H9 (cell line): ENCODE results near the gene TMEM272. TPM values are rescaled to one million over a fixed set of nuclear protein-coding genes. Genes with fewer than 3 reads are reported as not detected.

ENCODE experiments used
- DNase-seq: peaks from one replicate; pipeline ENCODE4 v3.0.0-alpha.2; 2017
- H2AFZ ChIP-seq: one replicate; pipeline ENCODE4 v1.6.1; 2013; ENCODE audit warnings: mild to moderate bottlenecking, low read length, control low read depth, moderate library complexity
- H2AK5ac ChIP-seq: 2 replicates; pipeline ENCODE4 v1.6.1; 2013; ENCODE audit warnings: low read length, control low read depth, mixed read lengths; ENCODE audit not compliant: insufficient read length
- H2BK120ac ChIP-seq: one replicate; pipeline ENCODE4 v1.6.1; 2013; ENCODE audit warnings: low read depth, mild to moderate bottlenecking, low read length, control low read depth, inconsistent platforms; ENCODE audit not compliant: poor library complexity, severe bottlenecking
- H2BK12ac ChIP-seq: 2 replicates; pipeline ENCODE4 v1.6.1; 2013; ENCODE audit warnings: low read length, control low read depth, mixed read lengths, low read depth; ENCODE audit not compliant: insufficient read length
- H2BK15ac ChIP-seq: 2 replicates; pipeline ENCODE4 v1.6.1; 2013; ENCODE audit warnings: low read depth, low read length, control low read depth
- H2BK20ac ChIP-seq: one replicate; pipeline ENCODE4 v1.6.1; 2013; ENCODE audit warnings: low read depth, mild to moderate bottlenecking, low read length, control low read depth, inconsistent platforms; ENCODE audit not compliant: poor library complexity, severe bottlenecking
- H2BK5ac ChIP-seq: 2 replicates; pipeline ENCODE4 v1.6.1; 2013; ENCODE audit warnings: low read length, control low read depth, mixed read lengths; ENCODE audit not compliant: insufficient read length
- H3K14ac ChIP-seq: 2 replicates; pipeline ENCODE4 v1.6.1; 2013; ENCODE audit warnings: low read length, control low read depth; ENCODE audit not compliant: insufficient read depth
- H3K18ac ChIP-seq: 2 replicates; pipeline ENCODE4 v1.6.1; 2013; ENCODE audit warnings: low read depth, mild to moderate bottlenecking, mixed read lengths, low read length, control low read depth; ENCODE audit not compliant: insufficient read length
- H3K23ac ChIP-seq: 2 replicates; pipeline ENCODE4 v1.6.1; 2013; ENCODE audit warnings: low read length, control low read depth, mixed read lengths, low read depth; ENCODE audit not compliant: insufficient read length
- H3K23me2 ChIP-seq: 2 replicates; pipeline ENCODE4 v1.6.1; 2013; ENCODE audit warnings: low read depth, mild to moderate bottlenecking, mixed read lengths, low read length, control low read depth; ENCODE audit not compliant: insufficient read length, poor library complexity, severe bottlenecking
- H3K27ac ChIP-seq: 2 replicates; pipeline ENCODE4 v1.5.1; 2013; ENCODE audit warnings: low read length, control low read depth, mixed read lengths, low read depth; ENCODE audit not compliant: insufficient read length
- H3K27me3 ChIP-seq: 2 replicates; pipeline ENCODE4 v1.6.1; 2013; ENCODE audit warnings: low read length, control low read depth, inconsistent platforms; ENCODE audit not compliant: insufficient read depth
- H3K4ac ChIP-seq: 2 replicates; pipeline ENCODE4 v1.6.1; 2013; ENCODE audit warnings: low read depth, mild to moderate bottlenecking, control low read depth, inconsistent platforms, low read length, moderate library complexity
- H3K4me1 ChIP-seq: 2 replicates; pipeline ENCODE4 v1.6.1; 2013; ENCODE audit warnings: low read length, control low read depth, inconsistent platforms; ENCODE audit not compliant: insufficient read depth
- H3K4me2 ChIP-seq: 2 replicates; pipeline ENCODE4 v1.6.1; 2013; ENCODE audit warnings: low read length, control low read depth, mixed read lengths; ENCODE audit not compliant: insufficient read length, insufficient read depth
- H3K56ac ChIP-seq: 2 replicates; pipeline ENCODE4 v1.6.1; 2013; ENCODE audit warnings: low read depth, mild to moderate bottlenecking, mixed read lengths, low read length, control low read depth; ENCODE audit not compliant: insufficient read length
- H3K79me1 ChIP-seq: 2 replicates; pipeline ENCODE4 v1.6.1; 2013; ENCODE audit warnings: low read depth, mild to moderate bottlenecking, moderate library complexity, low read length, control low read depth, inconsistent platforms; ENCODE audit not compliant: insufficient read depth, poor library complexity, severe bottlenecking
- H3K79me2 ChIP-seq: 2 replicates; pipeline ENCODE4 v1.6.1; 2013; ENCODE audit warnings: low read length, control low read depth, inconsistent platforms; ENCODE audit not compliant: insufficient read depth
- H3K9ac ChIP-seq: 2 replicates; pipeline ENCODE4 v1.6.1; 2013; ENCODE audit warnings: low read length, control low read depth, mixed read lengths; ENCODE audit not compliant: insufficient read length; ENCODE audit errors: extremely low read depth
- H3K9me3 ChIP-seq: one replicate; pipeline ENCODE4 v1.6.1; 2013; ENCODE audit warnings: low read depth, low read length, inconsistent platforms; ENCODE audit not compliant: control insufficient read depth
- H3T11ph ChIP-seq: one replicate; pipeline ENCODE4 v1.6.1; 2013; ENCODE audit warnings: mild to moderate bottlenecking, low read length, control low read depth, inconsistent platforms
- H4K20me1 ChIP-seq: one replicate; pipeline ENCODE4 v1.6.1; 2013; ENCODE audit not compliant: control insufficient read depth, insufficient read length, insufficient read depth
- H4K5ac ChIP-seq: 2 replicates; pipeline ENCODE4 v1.6.1; 2013; ENCODE audit warnings: low read depth, mild to moderate bottlenecking, mixed read lengths, low read length, control low read depth; ENCODE audit not compliant: insufficient read length
- H4K8ac ChIP-seq: replicated peaks from 2 replicates; pipeline ENCODE4 v1.6.1; 2013; ENCODE audit warnings: low read length, control low read depth, mixed read lengths, low read depth; ENCODE audit not compliant: insufficient read length
- H4K91ac ChIP-seq: 2 replicates; pipeline ENCODE4 v1.6.1; 2013; ENCODE audit warnings: low read depth, mild to moderate bottlenecking, moderate library complexity, mixed read lengths, low read length, control low read depth; ENCODE audit not compliant: insufficient read length
- H3K27ac Mint-ChIP-seq, 3 experiments: 2 replicates in 2 of 3; 3 replicates in 1 of 3; pipeline ENCODE4 v1.8.0; 2020 to 2021; ENCODE audit warnings: mixed read lengths in 3 of 3, mild to moderate bottlenecking in 1 of 3, moderate library complexity in 1 of 3
- H3K27me3 Mint-ChIP-seq: 2 replicates; pipeline ENCODE4 v1.8.0; 2021; ENCODE audit warnings: low read depth, mild to moderate bottlenecking, moderate library complexity, mixed read lengths
- H3K36me3 Mint-ChIP-seq, 3 experiments: 2 replicates in 2 of 3; 3 replicates in 1 of 3; pipeline ENCODE4 v1.8.0; 2020 to 2021; ENCODE audit warnings: low read depth in 3 of 3, mixed read lengths in 3 of 3; ENCODE audit not compliant: insufficient read depth in 1 of 3
- H3K4me1 Mint-ChIP-seq, 2 experiments: 2 replicates each; pipeline ENCODE4 v1.8.0; 2020; ENCODE audit warnings: mixed read lengths in 2 of 2
- H3K4me3 Mint-ChIP-seq, 2 experiments: 2 replicates in 1 of 2; 3 replicates in 1 of 2; pipeline ENCODE4 v1.8.0; 2020 to 2021; ENCODE audit warnings: mild to moderate bottlenecking in 2 of 2, mixed read lengths in 2 of 2, moderate library complexity in 1 of 2
- H3K9me3 Mint-ChIP-seq, 2 experiments: 2 replicates in 1 of 2; 3 replicates in 1 of 2; pipeline ENCODE4 v1.8.0; 2020; ENCODE audit warnings: mild to moderate bottlenecking in 2 of 2, mixed read lengths in 2 of 2, moderate library complexity in 1 of 2
- CTCF ChIP-seq: fragments of 200-600 bp; sonication (generic); conservative IDR thresholded peaks from 3 replicates; pipeline ENCODE4 v1.8.0; 2021; ENCODE audit warnings: antibody characterized with exemption, mild to moderate bottlenecking
- WGBS: extraction: QIAGEN DNeasy Blood & Tissue Kit; methylation state at CpG from one replicate; pipeline ENCODE4 v1.1.7; 2013; ENCODE audit warnings: missing lambda C conversion rate, low lambda C conversion rate, mixed read lengths; ENCODE audit not compliant: insufficient read length; ENCODE audit errors: extremely low coverage; 5-methylcytosine and 5-hydroxymethylcytosine counted together
- total RNA-seq: library from RNA; stranded (reverse); gene quantifications from 2 replicates; pipeline ENCODE4 v1.2.1, GENCODE V29; 2021

TMEM272 gene
- total RNA-seq, 1 experiment from 2014 or later, result not detected

- no peak overlapping the region for H3K56ac ChIP-seq
- H3K4me2 ChIP-seq, result no peak overlapping the region
- H2BK120ac ChIP-seq, result no peak overlapping the region
- no CpG with 5 or more reads among the region's 2 CpGs for WGBS
- H2BK15ac ChIP-seq, result no peak overlapping the region
- no peak overlapping the region for H4K5ac ChIP-seq
- no peak overlapping the region for H2BK5ac ChIP-seq
- no peak overlapping the region for H2AK5ac ChIP-seq
- H3K27me3 ChIP-seq, result no peaks in the 10 kb centered on the region
- H3K79me2 ChIP-seq, result no peaks in the 10 kb centered on the region
- H3K27ac ChIP-seq, result no peak overlapping the region
- no peaks in the 10 kb centered on the region for H3K79me1 ChIP-seq
- no peak overlapping the region for H2AFZ ChIP-seq
- no peaks in the 10 kb centered on the region for H3K4me1 ChIP-seq
- no peak overlapping the region for H2BK20ac ChIP-seq
- no peak overlapping the region for H3T11ph ChIP-seq
- no peak overlapping the region for H3K4me3 Mint-ChIP-seq
- no peak overlapping the region for H3K27ac Mint-ChIP-seq
- peaks cover 20 to 21% of the 10 kb centered on the region in 2 experiments for H3K4me1 Mint-ChIP-seq
- H3K4ac ChIP-seq, result no peak overlapping the region
- H3K14ac ChIP-seq, result no peak overlapping the region
- H3K23ac ChIP-seq, result no peak overlapping the region
- no peak overlapping the region for H3K18ac ChIP-seq
- no peak overlapping the region for H4K8ac ChIP-seq
- no peaks in the 10 kb centered on the region; the same call in 1 of the 2 replicates for H3K27me3 Mint-ChIP-seq
- DNase-seq, result no peak
- H3K9me3 Mint-ChIP-seq, result no peaks in the 10 kb centered on the region
- H4K20me1 ChIP-seq, result no peaks in the 10 kb centered on the region
- H3K36me3 Mint-ChIP-seq, result no peaks in the 10 kb centered on the region
- no peaks in the 10 kb centered on the region for H3K9me3 ChIP-seq
- no peak overlapping the region for H4K91ac ChIP-seq
- H3K9ac ChIP-seq, result no peak overlapping the region
- no peak overlapping the region for H2BK12ac ChIP-seq
- TF ChIP-seq CTCF, result no peak
- H3K23me2 ChIP-seq, result no peaks in the 10 kb centered on the region
These were observed 15.4 kb downstream of the TMEM272 start for GRCh38 chr13:51829568-51829899.
